ENCODE results near the gene PRR30. TPM values are rescaled to one million over a fixed set of nuclear protein-coding genes. Genes with fewer than 3 reads are reported as not detected.
"Not testable (repeated sequence)": the region's sequence is repeated elsewhere in the genome, so short reads cannot be mapped to it uniquely, and the experiment has no call there.

PRR30 gene
- total RNA-seq, 1 donor: not detected

GRCh38 chr2:27178469-27178868 is 39.3 kb upstream of the PRR30 start:
- H3K4me3 ChIP-seq (ENCODE audit: low read depth, low read length): no peak overlapping the region
- DNase-seq (ENCODE audit: low read depth): no peak
- TF ChIP-seq, protein P1, sequence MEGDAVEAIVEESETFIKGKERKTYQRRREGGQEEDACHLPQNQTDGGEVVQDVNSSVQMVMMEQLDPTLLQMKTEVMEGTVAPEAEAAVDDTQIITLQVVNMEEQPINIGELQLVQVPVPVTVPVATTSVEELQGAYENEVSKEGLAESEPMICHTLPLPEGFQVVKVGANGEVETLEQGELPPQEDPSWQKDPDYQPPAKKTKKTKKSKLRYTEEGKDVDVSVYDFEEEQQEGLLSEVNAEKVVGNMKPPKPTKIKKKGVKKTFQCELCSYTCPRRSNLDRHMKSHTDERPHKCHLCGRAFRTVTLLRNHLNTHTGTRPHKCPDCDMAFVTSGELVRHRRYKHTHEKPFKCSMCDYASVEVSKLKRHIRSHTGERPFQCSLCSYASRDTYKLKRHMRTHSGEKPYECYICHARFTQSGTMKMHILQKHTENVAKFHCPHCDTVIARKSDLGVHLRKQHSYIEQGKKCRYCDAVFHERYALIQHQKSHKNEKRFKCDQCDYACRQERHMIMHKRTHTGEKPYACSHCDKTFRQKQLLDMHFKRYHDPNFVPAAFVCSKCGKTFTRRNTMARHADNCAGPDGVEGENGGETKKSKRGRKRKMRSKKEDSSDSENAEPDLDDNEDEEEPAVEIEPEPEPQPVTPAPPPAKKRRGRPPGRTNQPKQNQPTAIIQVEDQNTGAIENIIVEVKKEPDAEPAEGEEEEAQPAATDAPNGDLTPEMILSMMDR (IDR thresholded peaks at IDR 0.05; ENCODE audit: insufficient read depth, low read depth, low read length): no peak

DNA sequence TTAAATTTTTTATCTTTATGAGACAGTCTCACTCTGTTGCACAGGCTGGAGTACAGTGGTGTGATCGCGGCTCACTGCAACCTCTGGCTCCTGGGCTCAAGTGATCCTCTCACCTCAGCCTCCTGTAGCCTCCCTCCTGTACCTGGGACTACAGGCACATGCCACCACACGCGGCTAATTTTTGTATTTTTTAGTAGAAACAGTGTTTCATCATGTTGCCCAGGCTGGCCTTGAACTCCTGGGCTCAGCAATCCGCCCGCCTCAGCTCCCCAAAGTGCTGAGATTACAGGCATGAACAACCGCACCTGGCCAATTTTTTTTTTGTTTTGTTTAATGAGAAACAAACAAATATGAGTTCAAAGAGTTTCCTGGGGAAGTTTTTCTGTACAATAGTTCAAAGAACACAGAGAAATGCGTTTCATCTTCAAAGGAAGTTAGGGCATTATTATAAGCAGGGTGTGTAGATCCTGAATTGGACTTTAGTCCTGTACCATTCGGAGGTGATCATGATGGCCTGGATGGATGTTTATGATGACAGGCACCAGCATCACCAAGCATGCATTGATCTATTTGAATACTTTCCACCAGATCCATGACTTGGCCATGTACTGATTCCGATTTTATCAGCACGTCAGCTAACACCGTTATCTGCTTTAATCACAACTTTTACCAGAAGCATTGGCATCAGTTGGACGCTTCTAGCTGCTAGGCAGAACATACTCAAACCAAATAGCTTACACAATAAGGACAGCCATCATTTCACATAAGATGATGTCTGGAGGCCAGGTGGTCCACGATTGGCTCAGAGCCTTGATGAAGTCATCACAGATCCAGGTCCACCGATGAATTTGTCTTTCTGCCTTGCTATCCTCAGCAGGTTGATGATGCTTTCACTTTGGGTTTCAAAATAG is 38.5 kb upstream of the PRR30 start:
- DNase-seq (ENCODE audit: low read depth): no peak
- TF ChIP-seq, protein P1 (IDR thresholded peaks at IDR 0.05; ENCODE audit: insufficient read depth, low read depth, low read length): no peak
- H3K4me3 ChIP-seq (ENCODE audit: low read depth, low read length): no peak overlapping the region

DNA sequence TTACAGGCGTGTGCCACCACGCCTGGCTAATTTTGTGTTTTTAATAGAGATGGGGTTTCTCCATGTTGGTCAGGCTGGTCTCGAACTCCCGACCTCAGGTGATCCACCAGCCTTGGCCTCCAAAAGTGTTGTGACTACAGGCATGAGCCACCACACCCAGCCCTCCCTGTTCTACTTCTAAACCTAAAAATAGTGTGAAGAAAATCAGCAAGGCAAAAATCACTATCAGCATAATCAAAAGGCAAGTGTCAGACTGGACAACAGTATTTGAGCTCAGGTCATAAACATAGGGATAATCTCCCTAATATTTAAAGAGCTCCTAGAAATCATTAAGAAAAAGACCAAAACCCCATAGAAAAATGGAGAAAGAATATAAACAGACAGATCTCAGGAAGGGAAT is 36.6 kb upstream of the PRR30 start:
- DNase-seq (ENCODE audit: low read depth); H3K4me3 ChIP-seq (ENCODE audit: low read depth, low read length): not testable (repeated sequence)

- DNase-seq (ENCODE audit: low read depth): no peak
- TF ChIP-seq, protein P1 (IDR thresholded peaks at IDR 0.05; ENCODE audit: insufficient read depth, low read depth, low read length): no peak
- H3K4me3 ChIP-seq (ENCODE audit: low read depth, low read length): no peak overlapping the region
Measured at GRCh38 chr2:27175330-27175729, 36.1 kb upstream of the PRR30 start.

- TF ChIP-seq, protein P1 (IDR thresholded peaks at IDR 0.05; ENCODE audit: insufficient read depth, low read depth, low read length): no peak
- no peak overlapping the region for H3K4me3 ChIP-seq (ENCODE audit: low read depth, low read length)
- no peak for DNase-seq (ENCODE audit: low read depth)
Measured at GRCh38 chr2:27174638-27175037, 35.4 kb upstream of the PRR30 start.

- TF ChIP-seq, protein P1 (IDR thresholded peaks at IDR 0.05; ENCODE audit: insufficient read depth, low read depth, low read length): no peak
- no peak overlapping the region for H3K4me3 ChIP-seq (ENCODE audit: low read depth, low read length)
- no peak for DNase-seq (ENCODE audit: low read depth)
Measured at GRCh38 chr2:27171351-27171848, 32.2 kb upstream of the PRR30 start.

GRCh38 chr2:27170581-27171337 is 31.5 kb upstream of the PRR30 start:
- TF ChIP-seq, protein P1 (IDR thresholded peaks at IDR 0.05; ENCODE audit: insufficient read depth, low read depth, low read length): no peak
- H3K4me3 ChIP-seq (ENCODE audit: low read depth, low read length): no peak overlapping the region
- no peak for DNase-seq (ENCODE audit: low read depth)
